GM21423 (cell line): ENCODE measurements around the gene PDLIM7.
A peak's percentile ranks its signal among the peaks of the same experiment; 100 is the strongest.

ENCODE experiments used
- ATAC-seq: cut with Tn5 transposase; IDR thresholded peaks from one replicate; pipeline ENCODE4 v1.9.1; 2021; ENCODE audit warnings: mild to moderate bottlenecking, moderate library complexity; ENCODE audit not compliant: unreplicated experiment

Gene PDLIM7

GRCh38 chr5:177508221-177508611 is 10.8 kb upstream of the PDLIM7 start:
- ATAC-seq = no peak

- no peak for ATAC-seq
Observed at GRCh38 chr5:177507596-177508220, 10.3 kb upstream of the PDLIM7 start.

GRCh38 chr5:177507165-177507564 is 9.8 kb upstream of the PDLIM7 start:
- no peak for ATAC-seq

- ATAC-seq = no peak
Observed at GRCh38 chr5:177505075-177505474, 7.7 kb upstream of the PDLIM7 start.

GRCh38 chr5:177504086-177505056 is 7.0 kb upstream of the PDLIM7 start:
- ATAC-seq = no peak

- no peak for ATAC-seq
Observed at GRCh38 chr5:177503351-177504085, 6.1 kb upstream of the PDLIM7 start.

GRCh38 chr5:177502886-177503285 is 5.5 kb upstream of the PDLIM7 start:
- no peak for ATAC-seq

GRCh38 chr5:177501874-177502678 is 4.7 kb upstream of the PDLIM7 start:
- ATAC-seq = peak; percentile 26

- ATAC-seq = no peak
Observed at GRCh38 chr5:177500685-177501522, 3.5 kb upstream of the PDLIM7 start.

- no peak for ATAC-seq
Observed at GRCh38 chr5:177499842-177500241, 2.4 kb upstream of the PDLIM7 start.

- ATAC-seq = no peak
Observed at GRCh38 chr5:177498013-177498787, 796 bp upstream of the PDLIM7 start.

- ATAC-seq = no peak
Observed at GRCh38 chr5:177496727-177497291, 595 bp downstream of the PDLIM7 start.

- no peak for ATAC-seq
Observed at GRCh38 chr5:177496070-177496726, 1.2 kb downstream of the PDLIM7 start.

GRCh38 chr5:177495243-177496060 is 2.0 kb downstream of the PDLIM7 start:
- no peak for ATAC-seq

GRCh38 chr5:177494346-177495195 is 2.8 kb downstream of the PDLIM7 start:
- no peak for ATAC-seq

- ATAC-seq = no peak
Observed at GRCh38 chr5:177493795-177494345, 3.5 kb downstream of the PDLIM7 start.
